Hypothalamus (tissue), 51 donors: ENCODE measurements around the gene TEDC2.
"Not testable (repeated sequence)": the region's sequence is repeated elsewhere in the genome, so short reads cannot be mapped to it uniquely, and the experiment has no call there.

ENCODE experiments used
- DNase-seq, 51 donors: peaks; one replicate each; lab custom pipeline; 2025; lab: John Stamatoyannopoulos, UW

The TEDC2 gene

GRCh38 chr16:2475413-2476344 lies 15.8 kb downstream of the TEDC2 start:
- DNase-seq = peak in 2 of 51 donors; percentile 5 to 60

GRCh38 chr16:2476345-2476720 lies 16.4 kb downstream of the TEDC2 start:
- no peak for DNase-seq

GRCh38 chr16:2476741-2477140 lies 16.8 kb downstream of the TEDC2 start:
- no peak for DNase-seq

GRCh38 chr16:2477327-2477726 lies 17.4 kb downstream of the TEDC2 start:
- no peak for DNase-seq

GRCh38 chr16:2478279-2478678 lies 18.4 kb downstream of the TEDC2 start:
- DNase-seq = no peak

GRCh38 chr16:2479996-2480395 lies 20.1 kb downstream of the TEDC2 start:
- DNase-seq = not testable (repeated sequence)

- no peak for DNase-seq
These were observed 21.0 kb downstream of the TEDC2 start for GRCh38 chr16:2480948-2481347.

- DNase-seq = no peak
These were observed 21.8 kb downstream of the TEDC2 start for GRCh38 chr16:2481676-2482075.

GRCh38 chr16:2482249-2482648 lies 22.3 kb downstream of the TEDC2 start:
- no peak for DNase-seq

GRCh38 chr16:2482708-2483534 lies 23.0 kb downstream of the TEDC2 start:
- DNase-seq = peak in 42 of 51 donors; percentile 15 to 81 (median 50)

- no peak for DNase-seq
These were observed 24.3 kb downstream of the TEDC2 start for GRCh38 chr16:2483939-2484897.

GRCh38 chr16:2484898-2485508 lies 25.1 kb downstream of the TEDC2 start:
- no peak for DNase-seq

GRCh38 chr16:2485811-2486507 lies 26.1 kb downstream of the TEDC2 start:
- no peak for DNase-seq

GRCh38 chr16:2486645-2487516 lies 27.0 kb downstream of the TEDC2 start:
- DNase-seq = peak in 28 of 51 donors; percentile 12 to 82 (median 40)

GRCh38 chr16:2487517-2487842 lies 27.6 kb downstream of the TEDC2 start:
- no peak for DNase-seq

GRCh38 chr16:2487903-2488531 lies 28.1 kb downstream of the TEDC2 start:
- no peak for DNase-seq

GRCh38 chr16:2489581-2489980 lies 29.7 kb downstream of the TEDC2 start:
- DNase-seq = no peak
